HG02759 (cell line): Measurements from ENCODE around the gene CEP131.
"Not testable (repeated sequence)": the region's sequence is repeated elsewhere in the genome, so short reads cannot be mapped to it uniquely, and the experiment has no call there.

ENCODE experiments used
- ATAC-seq: cut with Tn5 transposase; IDR thresholded peaks from one replicate; pipeline ENCODE4 v1.9.1; 2021; ENCODE audit warnings: mild to moderate bottlenecking, moderate library complexity; ENCODE audit not compliant: unreplicated experiment

The CEP131 gene

DNA sequence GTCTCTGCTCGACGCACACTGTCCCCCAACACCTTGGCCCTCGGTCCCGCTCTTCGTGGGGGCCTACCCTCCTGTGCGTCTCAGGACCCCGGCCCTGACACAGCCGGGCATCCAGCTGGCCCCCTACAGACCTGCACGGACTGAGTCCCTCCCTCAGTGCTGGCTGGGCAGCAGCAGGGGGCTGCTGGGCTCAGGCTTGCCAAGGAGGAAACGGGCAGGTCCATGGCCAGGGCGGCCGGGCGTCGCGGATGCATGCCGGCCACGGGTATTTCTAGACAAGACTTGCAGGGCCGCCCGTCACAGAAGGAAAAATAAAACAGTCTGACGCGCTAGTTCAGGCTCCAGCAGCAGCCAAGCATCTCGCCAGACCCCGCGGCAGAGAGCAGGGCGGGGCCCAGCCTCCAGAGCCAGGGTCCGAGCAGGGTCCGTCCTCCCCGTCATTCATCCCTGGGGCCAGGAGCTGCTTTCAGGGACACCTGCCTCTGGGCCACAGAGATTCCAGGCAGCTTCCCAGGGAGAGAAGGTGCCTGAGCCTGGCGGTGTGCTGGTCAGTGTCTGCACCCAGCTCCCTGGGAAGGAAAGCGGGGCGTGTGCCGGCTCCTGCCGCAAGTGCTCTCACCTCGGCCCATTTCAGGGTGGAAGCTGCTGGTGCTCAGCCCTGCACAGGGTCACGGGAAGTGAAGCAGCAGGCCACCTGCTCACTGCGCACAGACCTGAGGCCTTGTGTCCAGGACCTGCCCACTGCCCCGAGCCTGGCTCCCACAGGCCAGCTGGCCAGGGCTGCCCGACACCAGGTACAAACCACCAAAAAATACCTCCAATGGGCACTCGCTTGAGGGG lies 64.7 kb downstream of the CEP131 start:
- no peak for ATAC-seq

DNA sequence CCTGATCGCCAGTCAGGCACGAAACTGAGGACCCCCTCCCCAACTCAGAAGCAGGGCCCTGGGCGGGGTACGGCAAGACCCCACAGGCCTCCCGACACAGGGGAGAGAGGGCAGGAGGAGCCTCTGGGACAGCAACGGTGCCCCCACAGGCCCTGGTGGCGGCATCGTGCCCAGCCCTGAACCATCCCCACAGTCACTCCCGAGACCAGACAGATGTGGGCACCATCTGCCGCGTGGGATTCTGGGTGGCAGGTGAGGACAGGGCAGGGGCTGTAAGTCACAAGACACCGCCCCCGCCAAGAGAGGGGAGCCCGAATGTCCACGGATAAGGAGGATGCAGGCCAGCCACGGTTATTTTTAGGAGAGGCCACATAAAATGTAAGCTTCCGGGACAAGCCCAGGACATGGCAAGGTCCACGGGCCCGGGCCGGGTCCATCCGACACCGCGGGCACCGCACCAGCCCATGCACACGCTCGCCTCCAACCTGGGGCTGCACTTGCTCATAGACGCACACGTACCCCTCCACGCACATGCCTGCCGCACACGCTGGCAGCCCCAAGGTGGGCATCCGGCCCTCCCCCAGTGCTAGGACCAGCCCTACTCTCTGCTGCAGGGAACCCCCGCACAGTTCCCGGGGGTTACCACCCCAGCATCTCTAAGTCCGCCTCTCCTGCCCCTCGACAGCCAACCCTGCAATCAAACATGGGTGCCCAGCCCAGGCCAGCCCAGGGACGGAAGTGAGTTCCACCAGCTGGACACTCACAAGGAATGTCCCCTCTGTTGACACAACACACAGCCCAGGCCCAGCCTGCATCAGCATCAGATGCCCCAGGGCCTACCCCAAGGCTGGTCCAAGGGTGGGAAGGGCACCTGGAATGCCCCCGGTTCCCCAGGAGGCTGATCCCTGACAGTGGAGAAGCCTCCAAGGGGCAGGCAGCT lies 65.6 kb downstream of the CEP131 start:
- no peak for ATAC-seq

DNA sequence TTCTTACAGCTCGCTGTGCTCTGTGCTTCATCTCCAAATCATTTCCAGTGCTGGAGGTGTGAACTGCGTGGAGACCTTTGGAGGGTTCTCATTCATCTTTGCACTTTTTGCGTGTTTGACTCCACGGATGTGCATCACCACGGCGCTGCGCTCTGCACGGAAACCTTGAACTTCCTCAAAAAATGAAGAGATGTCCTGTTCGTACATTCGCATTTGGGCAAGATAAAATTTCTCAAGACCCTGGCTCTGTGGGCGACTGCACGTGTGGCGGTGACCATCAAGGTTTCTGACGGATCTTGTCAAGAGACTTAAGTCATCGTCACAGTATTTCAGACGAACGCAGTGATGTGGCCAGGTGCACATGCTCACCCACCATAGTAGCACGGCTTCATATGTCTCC lies 67.8 kb downstream of the CEP131 start:
- ATAC-seq: no peak

- not testable (repeated sequence) for ATAC-seq
Observed at GRCh38 chr17:81154016-81154415, 68.7 kb downstream of the CEP131 start.

- no peak for ATAC-seq
Observed at GRCh38 chr17:81153340-81153803, 69.4 kb downstream of the CEP131 start.

GRCh38 chr17:81152288-81152828 lies 70.4 kb downstream of the CEP131 start:
- ATAC-seq: no peak

GRCh38 chr17:81151278-81151677 lies 71.5 kb downstream of the CEP131 start:
- ATAC-seq: no peak

- no peak for ATAC-seq
Observed at GRCh38 chr17:81150377-81151077, 72.2 kb downstream of the CEP131 start.

GRCh38 chr17:81148986-81149533 lies 73.7 kb downstream of the CEP131 start:
- ATAC-seq: no peak

DNA sequence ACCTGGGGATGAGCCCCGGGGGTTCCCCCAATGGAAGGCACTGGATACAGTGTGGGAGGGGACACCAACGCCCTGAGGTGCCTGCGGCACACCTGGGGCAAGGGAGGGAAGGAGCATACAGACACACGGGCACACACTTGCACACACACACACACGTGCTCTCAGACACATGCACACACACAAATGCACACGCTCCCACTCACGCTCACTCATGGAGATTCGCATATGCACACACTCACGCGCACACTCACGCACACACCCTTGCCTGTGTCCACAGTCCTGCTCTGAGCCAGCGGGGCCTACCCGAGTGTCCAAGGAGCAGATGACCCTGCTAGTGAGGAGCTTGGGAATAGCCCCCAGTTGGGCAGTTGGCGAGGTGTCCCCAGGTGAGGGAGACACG lies 74.2 kb downstream of the CEP131 start:
- no peak for ATAC-seq

DNA sequence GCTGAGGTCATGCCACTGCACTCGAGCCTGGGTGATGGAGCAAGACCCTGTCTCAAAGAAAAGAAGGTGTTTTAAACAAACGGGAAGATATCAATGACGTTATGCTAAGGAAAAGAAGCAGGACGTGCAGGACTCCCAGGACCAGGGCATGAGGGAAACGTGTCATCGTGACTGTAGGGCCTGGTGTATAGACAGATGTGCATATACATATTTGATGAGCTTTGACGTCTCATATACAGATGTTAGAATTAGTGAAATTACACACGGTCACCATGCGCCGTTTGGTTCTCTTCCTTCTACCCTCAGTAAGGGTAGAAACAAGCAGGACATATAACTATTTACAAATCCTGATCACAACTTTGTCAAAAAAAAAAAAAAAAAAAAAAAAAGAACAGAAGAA lies 75.1 kb downstream of the CEP131 start:
- no peak for ATAC-seq

DNA sequence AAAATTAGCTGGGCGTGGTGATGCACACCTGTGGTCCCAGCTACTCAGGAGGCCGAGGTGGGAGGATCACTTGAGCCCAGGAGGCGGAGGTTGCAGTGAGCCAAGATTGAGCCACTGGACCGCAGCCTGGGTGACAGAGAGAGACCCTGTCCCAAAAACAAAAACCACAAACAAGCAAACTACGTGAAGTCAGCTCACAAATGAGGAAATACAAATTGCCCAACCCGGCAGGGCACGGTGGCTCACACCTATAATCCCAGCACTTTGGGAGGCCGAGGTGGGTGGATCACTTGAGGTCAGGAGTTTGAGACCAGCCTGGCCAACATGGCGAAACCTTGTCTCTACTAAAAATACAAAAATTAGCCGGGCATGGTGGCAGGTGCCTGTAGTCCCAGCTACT lies 76.6 kb downstream of the CEP131 start:
- ATAC-seq: not testable (repeated sequence)

DNA sequence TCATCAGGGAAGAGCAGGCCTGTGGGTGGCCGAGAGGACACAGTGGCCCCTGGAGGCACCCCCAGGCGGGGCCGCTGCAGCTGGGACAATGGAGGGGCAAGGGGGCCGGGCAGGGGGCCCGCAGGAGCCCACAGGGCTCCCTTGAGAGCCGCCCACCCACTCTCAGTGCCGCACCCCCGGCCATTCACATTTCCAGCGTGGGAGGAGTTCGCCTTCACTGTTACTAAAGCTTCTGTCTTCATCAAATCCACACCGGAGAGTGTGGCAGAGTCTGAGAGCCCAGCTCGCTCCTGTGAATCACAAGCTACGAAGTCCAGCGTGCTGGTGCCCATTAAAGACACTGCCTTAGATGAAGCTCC lies 78.4 kb downstream of the CEP131 start:
- no peak for ATAC-seq

DNA sequence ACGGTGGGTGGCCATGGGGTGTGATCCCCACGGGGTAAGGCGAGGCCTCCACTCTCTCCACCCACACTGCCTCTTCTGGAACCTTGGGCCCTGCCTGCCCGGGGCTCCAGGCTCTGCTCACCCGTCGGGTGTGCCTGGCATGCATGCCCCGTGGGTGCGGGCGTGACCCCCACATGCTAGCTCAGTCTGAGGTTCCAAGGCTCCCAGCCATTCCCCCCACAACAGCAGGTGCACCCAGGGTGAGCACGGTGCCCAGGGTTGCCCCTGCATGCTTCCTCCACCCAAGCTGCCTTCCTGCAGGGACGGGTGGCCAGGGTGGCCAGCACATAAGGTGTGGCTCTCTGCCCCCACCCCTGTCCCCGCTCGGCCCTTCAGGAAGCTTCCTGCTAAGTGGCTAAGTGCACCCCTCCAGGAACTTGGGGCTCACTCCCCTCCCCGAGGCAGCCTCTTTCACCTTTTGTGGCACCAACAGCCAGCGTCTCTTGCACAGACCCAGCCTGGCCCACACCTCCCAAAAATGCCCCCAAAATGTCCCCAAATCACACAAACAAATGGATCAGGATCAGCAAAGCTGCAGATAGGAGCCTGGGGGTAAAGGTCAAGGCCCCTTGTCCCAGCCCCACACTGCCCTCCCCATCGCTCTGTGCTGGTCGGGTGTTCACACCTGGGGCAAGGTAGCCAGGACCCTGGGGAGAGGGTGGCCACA lies 78.9 kb downstream of the CEP131 start:
- no peak for ATAC-seq

GRCh38 chr17:81143200-81143527 lies 79.6 kb downstream of the CEP131 start:
- ATAC-seq: no peak

- no peak for ATAC-seq
Observed at GRCh38 chr17:81142301-81143199, 80.2 kb downstream of the CEP131 start.

- no peak for ATAC-seq
Observed at GRCh38 chr17:81140695-81141094, 82.1 kb downstream of the CEP131 start.

GRCh38 chr17:81140018-81140417 lies 82.7 kb downstream of the CEP131 start:
- ATAC-seq: no peak
